ENCODE measurements around the gene RBPMS2.

RBPMS2 gene

GRCh38 chr15:64720188-64720587 is 55.2 kb downstream of the RBPMS2 start:
- no peak for DNase-seq (ENCODE audit: low read depth)

DNA sequence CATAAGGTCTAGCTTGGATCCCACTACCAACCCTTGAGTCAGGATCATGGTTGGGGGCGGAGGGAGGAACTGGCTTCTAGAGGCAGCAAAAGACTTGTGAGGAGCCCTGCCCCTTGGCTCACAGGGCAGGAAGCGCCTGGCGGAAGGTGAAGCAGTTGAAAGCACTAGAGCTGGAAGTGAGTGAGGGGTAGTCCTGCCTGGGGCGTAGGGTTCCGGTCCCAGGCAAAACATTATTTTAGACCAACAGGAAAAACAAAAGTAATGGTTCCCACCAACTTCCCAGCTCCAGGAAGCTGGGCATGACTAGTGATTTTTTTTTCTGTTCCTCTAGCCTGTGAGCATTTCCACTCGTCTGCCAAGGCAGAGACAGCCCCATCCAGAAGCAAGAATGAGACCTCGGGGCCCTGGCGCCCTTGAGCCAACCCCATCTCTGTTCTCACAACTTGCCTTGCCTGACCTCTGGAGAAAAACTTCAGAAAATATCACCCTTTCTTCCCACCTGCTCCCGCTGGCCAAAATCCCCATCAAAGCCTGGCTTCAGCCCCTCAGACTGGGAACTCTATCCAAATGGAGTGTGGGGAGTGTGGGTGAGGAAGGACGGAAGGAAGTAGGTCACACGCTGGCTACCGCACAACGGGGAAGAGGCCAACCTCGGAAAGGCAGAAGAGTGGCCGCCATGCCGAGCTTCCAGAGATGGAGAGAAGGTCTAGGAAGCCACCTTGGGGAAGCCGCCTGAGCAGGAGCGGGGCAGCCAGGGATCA is 57.5 kb downstream of the RBPMS2 start:
- DNase-seq (ENCODE audit: low read depth), result no peak

DNA sequence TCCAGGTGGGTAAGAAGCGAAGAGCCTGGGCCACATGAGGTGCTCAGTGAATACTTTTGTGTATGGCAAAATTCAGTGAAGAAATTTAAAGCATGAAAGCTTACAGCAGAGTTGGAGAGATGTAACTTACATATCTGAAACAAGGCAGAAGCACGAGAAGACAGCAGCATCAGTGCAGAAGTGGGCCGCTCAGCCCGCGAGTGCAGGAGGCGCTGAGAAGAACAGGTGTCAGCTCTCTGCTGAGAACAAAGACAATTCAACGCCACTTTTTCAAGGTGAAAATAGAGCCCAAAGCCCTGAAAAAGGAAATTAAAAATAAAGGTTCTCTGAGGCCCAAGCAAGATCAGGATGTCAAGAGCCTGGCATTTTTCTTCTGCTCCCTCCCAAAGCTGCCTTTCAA is 58.3 kb downstream of the RBPMS2 start:
- DNase-seq (ENCODE audit: low read depth), result no peak

GRCh38 chr15:64716452-64716851 is 58.9 kb downstream of the RBPMS2 start:
- no peak for DNase-seq (ENCODE audit: low read depth)

DNA sequence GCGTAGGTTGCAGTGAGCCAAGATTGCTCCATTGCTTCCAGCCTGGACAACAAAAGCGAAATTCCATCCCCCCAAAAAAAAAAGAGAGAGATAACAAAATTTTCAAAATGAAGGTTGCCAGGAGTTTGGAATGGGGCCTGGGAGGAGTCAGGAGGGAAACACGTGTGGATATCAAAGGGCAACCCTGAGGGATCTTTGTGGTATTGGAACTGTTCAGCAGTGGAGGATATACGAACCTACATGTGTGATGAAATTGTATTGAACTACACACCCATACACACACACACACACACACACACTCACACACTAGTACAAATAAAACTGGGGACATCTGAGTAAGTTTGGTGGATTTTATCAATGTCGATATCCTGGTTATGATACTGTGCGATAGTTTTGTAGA is 61.8 kb downstream of the RBPMS2 start:
- DNase-seq (ENCODE audit: low read depth), result no peak

DNA sequence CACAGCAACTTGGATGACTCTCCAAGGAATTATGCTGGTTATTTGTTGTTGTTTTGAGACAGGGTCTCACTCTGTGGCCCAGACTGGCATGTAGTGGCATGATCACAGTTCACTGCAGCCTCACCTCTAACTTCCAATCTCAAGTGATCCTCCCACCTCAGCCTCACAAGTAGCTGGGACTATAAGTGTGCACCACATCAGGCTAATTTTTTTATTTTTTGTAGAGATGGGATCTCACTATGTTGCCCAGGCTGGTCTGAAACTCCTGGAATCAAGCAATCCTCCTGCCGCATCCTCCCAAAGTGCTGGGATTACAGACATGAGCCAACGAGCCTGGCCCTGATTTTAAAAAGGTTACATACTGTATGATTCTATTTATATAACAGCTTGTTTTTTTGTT is 63.0 kb downstream of the RBPMS2 start:
- DNase-seq (ENCODE audit: low read depth), result no peak

DNA sequence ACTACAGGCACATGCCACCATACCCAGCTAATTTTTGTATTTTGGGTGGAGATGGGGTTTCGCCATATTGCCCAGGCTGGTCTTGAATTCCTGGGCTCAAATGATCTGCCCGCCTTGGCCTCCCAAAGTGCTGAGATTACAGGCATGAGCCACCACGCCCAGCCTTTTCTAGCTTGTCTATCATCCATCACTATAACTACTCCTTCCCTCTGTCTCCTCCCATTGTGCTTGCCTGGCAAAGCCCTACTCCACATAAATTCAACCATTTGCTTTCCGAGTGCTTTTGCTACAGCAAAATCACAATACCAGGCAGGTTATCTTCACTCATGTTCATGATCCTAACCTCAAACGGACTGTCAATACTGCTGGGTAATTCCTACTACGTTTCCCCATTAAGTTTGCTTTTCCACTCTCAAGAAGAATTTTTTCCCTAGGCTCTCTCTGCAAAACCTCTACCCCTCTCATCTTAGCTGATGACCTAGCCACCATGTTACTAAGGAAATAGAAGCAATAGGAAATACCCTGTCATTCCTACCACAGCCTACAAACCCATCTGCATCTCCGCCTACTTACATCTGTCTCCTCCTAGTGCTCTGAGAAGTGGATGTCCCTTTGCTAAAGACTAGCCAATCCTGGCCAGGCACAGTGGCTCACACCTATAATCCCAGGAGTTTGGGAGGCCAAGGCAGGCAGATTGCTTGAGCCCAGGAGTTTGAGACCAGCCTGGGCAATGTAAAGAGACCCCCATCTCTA is 64.5 kb downstream of the RBPMS2 start:
- DNase-seq (ENCODE audit: low read depth), result no peak

- DNase-seq (ENCODE audit: low read depth), result no peak
These were observed 69.1 kb downstream of the RBPMS2 start for GRCh38 chr15:64706011-64706911.

- no peak for DNase-seq (ENCODE audit: low read depth)
These were observed 70.4 kb downstream of the RBPMS2 start for GRCh38 chr15:64705006-64705405.

GRCh38 chr15:64703632-64703959 is 71.8 kb downstream of the RBPMS2 start:
- no peak for DNase-seq (ENCODE audit: low read depth)

DNA sequence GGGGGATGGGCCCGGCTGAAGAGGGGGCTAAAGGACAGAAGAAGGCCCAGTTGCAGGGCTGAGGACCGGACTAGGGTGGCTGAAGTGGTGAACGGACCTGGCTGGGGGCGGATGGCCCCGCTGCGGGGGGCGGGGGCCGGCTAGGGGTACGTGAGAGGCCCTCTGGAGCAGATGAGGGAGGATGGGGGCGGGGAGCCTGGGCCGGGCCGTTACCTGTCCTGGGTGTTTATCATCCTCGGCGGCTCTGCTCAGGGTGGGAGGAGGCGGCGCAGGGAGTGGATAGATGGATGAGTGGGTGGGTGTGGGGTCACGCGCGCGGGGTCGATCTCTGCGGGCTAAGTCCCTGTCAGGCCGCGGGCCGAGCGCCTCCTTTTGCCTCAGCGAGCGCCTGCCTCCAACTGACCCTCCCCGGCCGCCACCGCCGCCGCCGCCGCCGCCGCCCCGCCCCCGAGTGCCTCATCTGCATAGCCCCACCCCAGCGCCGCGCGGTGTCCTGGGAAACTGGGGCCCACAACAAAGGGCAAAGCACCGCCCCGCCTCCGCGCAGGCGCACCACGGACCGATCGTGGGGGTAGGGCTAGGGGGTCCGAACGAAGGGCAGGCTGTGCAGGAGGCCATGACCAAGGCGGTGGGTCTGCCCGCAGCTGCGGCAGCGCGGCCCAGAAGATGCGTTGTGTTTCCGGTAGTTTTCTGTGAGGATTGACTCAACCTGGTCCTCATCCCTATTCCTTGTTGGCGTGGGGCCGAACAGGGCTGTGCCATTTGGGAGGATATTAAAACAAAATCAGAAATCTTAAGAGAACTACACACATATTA is 72.4 kb downstream of the RBPMS2 start:
- DNase-seq (ENCODE audit: low read depth), result peak; percentile 93

- DNase-seq (ENCODE audit: low read depth), result no peak
These were observed 73.8 kb downstream of the RBPMS2 start for GRCh38 chr15:64701482-64702184.

DNA sequence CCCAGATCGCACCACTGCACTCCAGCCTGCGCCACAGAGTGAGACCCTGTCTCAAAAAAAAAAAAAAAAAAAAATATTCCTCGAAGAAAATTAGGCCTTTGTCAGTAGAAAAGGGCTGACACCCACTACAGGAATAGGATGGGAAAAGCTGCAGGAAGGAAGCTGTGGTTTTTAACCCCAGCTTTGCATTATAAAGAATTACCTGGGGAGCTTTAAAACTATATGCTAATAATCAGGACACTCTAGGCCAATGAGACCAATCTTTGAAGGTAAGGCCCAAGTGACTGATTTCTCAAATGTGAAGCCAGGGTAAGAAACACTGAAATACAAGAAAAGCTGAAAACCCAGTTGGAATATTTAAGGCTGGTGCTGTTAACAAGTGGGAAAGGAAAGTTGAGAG is 74.3 kb downstream of the RBPMS2 start:
- no peak for DNase-seq (ENCODE audit: low read depth)

- no peak for DNase-seq (ENCODE audit: low read depth)
These were observed 75.5 kb downstream of the RBPMS2 start for GRCh38 chr15:64699751-64700388.

- DNase-seq (ENCODE audit: low read depth), result no peak
These were observed 76.6 kb downstream of the RBPMS2 start for GRCh38 chr15:64698823-64699222.

- DNase-seq (ENCODE audit: low read depth), result peak; percentile 9
These were observed 77.4 kb downstream of the RBPMS2 start for GRCh38 chr15:64697911-64698369.

GRCh38 chr15:64696481-64696880 is 78.9 kb downstream of the RBPMS2 start:
- DNase-seq (ENCODE audit: low read depth), result no peak

DNA sequence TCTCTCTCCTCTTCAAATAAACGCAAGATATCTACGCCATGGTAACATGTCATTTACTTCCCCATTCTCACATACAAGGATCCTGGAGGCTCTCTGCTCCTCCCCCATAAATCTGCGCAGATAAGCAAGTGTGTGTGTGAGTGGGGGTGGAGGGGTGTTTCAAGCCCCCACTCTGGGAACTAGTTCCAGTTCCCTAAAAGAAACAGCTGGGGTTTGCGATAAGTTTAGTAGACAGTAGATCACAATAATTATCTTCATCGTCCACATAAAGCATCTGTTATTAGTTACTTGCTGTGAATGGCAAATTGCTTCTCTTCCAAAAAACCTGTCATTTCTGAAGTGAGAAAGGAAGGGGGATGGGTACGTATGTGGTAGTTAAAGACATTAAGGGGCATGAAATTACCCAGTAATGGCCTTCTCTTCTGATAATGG is 79.8 kb downstream of the RBPMS2 start:
- DNase-seq (ENCODE audit: low read depth), result no peak

DNA sequence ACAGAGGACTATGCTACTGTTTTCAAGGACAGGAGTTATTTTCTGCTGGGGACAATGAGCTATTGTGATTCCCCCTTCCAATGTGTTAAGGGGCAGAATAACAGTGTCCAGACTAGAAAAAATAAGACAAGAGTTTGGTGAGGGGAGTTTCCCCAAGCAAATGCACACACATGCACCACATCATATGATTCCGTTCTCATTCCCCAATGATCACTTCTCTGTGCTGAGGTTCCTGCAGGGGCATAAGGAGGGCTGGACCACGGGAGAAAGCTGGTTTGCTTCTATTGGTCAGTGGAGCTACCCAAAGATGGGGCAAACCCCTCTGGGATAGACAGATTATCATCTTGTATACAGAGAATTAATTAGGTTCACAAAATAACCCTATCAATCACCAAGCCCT is 80.6 kb downstream of the RBPMS2 start:
- no peak for DNase-seq (ENCODE audit: low read depth)

DNA sequence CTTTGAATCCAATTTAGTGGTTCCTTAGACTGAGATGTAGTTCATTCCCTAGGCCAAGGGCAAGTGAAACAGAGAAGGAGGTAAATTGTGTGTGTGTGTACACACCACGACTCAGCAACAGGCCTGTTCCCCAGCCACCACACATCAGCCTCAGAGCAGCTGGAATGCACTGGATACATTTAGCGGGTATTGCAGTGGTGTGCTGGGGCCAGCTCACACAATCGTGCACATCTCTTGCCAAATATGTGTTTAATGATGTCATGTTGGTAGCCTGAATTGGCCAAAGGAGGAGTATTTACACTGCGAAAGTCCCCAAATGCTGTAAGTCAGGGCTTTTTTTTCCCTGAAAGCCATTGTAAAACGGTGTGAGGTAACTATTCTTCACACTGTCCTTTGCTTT is 82.3 kb downstream of the RBPMS2 start:
- DNase-seq (ENCODE audit: low read depth), result no peak
